GM18517 (cell line): ENCODE results near the gene AREL1.

Experiments
- ATAC-seq: cut with Tn5 transposase; IDR thresholded peaks from one replicate; pipeline ENCODE4 v1.9.1; 2021; ENCODE audit warnings: mild to moderate bottlenecking, moderate library complexity; ENCODE audit not compliant: unreplicated experiment

The AREL1 gene

GRCh38 chr14:74661726-74662450 is 51.0 kb downstream of the AREL1 start:
- no peak for ATAC-seq

DNA sequence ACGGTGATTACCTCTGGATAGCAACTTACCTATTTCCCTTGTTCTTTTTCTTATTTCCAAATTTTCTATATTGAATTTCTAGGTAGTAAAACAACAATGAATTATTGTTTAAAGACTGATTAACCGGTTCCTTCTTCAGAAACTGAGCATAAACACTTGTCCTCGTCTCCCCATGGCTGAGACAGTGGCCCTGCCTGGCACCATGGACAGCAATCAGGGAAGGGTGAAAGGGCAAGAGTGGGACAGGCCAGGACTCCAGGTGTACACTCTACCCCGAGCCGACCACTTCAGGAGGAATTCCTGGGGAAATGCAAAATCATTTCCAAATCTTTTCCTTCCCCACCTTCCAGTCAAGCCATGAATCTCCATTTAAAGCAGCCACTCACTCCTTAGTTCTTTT is 52.0 kb downstream of the AREL1 start:
- ATAC-seq, result no peak

DNA sequence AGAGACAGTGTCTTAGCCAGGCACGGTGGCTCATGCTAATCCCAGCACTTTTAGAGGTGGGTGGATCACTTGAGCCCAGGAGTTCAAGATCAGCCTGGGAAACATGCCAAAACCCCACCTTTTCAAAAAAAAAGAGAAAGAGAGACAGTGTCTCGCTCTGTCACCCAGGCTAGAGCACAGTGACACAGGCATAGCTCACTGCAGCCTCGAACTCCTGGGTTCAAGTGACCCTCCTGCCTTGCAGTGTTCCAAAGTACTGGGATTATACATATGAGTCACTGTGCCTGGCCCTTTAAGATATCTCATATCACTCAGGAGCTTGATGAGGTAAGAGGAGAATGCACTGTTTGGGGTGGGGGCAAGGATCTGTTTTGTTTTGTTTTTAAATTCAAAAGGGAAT is 52.7 kb downstream of the AREL1 start:
- ATAC-seq, result no peak

DNA sequence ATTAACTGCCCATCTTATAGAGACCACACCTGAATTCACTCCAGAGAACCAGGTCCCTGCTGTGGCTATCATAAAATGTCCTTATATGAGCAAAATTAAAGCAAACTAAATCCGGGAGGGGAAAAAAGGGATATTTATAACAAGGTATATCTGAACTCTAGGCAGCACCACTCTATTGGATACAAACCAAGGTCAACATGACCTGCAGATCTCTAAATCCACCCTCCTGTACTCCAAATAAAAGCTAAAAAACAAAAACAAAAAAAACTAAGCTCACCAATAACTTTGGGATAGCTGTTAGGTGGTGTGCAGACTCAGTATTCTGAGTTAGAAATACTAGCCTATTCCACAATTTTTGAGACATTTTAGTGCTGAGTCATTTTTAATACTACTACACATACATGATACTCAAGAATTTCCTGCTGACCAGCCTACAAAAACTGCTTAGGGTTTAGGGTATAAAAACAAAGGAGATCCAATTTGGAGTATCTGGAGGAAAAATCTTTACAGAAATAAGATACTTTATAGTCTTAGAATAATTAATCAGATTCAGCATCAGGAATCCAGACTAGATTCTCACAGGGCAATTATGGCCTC is 54.2 kb downstream of the AREL1 start:
- no peak for ATAC-seq

DNA sequence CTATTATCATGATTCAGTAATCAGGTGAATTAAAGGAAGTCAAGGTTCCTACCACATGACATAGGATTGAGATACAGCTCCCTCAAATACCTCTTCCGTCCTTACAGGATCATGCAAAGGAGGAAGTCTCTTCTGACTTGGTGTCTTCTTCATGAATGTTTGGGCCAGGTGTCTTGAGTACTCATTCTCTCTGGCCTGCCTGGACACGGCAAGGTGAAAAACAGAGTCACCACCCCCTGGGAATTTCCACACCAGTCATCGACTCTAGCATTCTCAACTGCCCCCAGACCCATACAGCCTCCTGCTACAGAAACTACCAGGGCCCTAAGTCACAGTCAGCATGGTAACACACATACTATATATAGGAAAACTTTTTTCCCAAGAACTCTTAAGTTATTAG is 55.9 kb downstream of the AREL1 start:
- no peak for ATAC-seq

DNA sequence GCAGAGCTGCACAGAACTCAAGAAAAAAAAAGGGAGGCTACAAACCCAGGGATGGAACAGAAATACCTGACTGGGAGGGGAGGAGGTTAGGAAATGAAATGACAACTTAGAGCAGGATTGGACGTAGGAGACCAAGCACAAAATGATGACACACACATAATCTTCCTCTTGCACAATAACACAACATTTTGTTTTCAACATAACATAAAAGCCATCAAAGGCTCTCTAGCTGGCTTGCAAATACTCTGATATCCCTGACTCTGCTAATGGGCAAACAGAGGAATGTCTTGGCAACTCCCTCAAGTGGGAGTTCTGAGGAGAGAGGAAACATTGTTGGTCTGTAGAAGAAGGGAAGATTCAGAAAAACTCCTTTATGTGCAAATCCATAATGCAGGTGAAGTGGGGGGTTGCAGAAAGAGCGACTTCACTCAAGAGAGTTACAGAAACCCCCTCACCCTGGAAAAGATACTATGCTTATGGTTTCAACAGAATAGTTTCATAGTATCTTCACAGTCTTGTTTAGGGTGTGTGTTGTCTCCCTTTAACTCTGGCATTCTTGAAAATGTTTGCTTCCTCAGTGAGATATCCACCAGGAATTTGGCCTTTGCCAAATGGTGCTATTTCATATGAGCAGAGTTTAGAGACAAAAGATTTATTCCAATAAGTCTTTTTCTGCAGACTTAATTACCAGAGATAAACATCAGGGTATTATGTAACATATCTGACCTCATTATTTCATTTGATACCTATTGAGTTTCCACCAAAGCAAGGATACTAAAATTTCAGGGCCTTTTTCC is 57.1 kb downstream of the AREL1 start:
- ATAC-seq, result no peak

- ATAC-seq, result no peak
These were observed 57.9 kb downstream of the AREL1 start for GRCh38 chr14:74654931-74655330.

DNA sequence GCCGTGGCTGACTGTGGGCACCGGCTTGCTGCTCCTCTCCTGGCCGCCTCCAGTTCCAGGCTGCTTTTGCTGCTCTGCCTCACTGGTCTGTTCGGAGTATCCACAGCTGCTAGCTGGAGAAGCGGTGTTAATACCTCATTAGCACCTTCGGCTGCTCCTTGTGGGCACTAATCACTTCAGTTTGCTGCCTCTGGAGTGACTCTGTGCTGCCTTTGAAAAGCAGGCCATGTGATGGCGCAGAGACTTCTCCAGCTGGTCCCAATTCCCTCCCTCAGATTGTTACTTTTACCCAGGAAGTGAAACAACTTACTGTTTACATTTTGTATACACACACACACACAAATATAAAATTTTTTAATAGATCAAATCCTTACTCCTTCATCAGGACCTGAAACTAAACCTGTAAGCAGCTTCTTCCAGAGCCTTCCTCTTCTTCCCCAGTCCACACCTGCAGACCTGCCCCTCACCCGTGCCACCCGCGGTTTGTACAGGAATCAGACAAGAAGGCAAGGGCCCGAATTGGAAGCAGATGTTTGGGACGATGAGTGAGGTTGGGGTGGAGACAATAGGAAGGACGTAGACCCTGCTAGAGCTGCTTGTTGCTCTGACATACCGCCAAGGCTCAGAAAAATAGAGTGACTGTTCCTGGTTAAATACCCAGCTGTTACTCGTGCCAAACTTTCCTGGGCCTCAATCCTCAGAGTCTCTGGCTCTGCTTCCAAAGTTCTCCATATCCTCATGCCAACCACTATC is 59.3 kb downstream of the AREL1 start:
- ATAC-seq, result no peak

- ATAC-seq, result no peak
These were observed 60.3 kb downstream of the AREL1 start for GRCh38 chr14:74652541-74652940.

- no peak for ATAC-seq
These were observed 61.8 kb downstream of the AREL1 start for GRCh38 chr14:74650927-74651686.

GRCh38 chr14:74649673-74650072 is 63.2 kb downstream of the AREL1 start:
- no peak for ATAC-seq

DNA sequence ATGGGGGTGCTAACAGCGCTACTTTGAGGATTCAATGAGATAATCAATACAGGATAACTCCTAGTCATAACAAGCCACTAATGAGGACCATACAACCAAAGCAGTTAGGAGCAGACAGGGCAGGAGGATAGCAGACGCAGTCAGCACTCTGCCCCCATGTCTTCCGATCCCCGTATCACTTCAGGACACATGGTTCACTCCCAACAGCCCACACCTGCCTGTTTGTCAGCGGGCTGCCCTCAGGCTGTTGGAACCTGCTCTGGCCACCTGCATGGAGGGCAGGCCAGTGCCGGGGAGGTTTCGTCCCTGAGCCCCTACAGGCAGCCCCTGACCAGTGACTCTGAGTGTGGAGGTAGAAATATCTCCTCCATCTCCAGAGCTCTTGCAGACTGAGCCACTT is 63.7 kb downstream of the AREL1 start:
- ATAC-seq, result no peak

DNA sequence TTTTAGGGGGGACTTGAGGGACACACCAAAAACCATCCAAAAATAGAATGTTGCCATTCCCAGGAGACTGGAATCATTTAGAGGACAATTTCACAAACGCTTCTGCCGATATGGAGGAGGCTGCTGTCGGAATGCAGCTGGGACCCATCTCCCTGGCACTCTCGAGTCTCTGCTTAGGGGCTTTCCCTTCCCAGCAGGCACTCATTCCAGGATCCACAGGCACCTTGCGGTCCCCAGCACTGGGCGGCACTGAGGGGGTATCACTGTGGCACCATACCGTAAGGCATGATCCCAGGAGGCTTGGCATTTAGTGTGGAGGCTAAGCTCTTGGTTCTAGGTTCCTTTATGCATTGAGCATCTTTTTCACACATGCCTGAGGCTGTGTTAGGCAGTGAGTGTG is 64.3 kb downstream of the AREL1 start:
- ATAC-seq, result no peak

DNA sequence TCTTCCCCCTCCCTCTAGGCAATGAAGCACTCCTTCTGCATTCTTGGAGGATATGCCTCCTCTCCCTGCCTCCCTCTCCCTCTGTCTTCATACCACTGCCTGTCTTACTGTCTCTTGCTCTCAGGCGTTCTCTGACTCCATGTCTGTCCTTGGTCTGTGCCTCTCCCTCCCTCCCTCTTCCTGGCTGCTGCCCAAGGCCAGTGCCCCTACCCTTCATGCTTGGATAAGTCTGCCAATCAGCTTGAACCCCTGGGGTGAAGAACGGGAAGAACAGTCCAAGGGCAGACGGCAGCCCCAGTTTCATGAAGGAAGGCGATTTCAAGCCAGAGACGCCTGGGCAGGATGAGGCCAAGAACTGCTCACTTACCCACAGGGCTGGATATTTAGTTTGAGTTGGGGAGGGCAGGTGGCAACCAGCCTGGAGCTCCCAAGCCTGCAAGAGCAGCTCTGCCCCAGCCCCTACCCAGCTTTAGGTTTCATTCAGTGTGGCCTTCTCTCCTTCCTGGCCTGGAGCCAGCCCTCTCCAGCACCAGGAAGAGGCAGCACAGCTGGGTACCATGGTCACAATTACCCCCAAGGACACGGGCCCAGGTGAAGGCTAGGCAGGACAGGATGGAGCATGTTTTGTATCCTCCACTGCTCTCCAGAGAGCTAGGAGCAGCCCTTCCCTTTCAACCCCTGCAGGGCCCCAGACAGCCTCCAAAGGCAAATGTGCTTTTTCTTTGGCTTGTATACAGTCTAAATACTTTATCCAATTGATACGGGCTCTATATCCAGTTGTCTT is 65.0 kb downstream of the AREL1 start:
- no peak for ATAC-seq

- no peak for ATAC-seq
These were observed 65.7 kb downstream of the AREL1 start for GRCh38 chr14:74647061-74647677.

- ATAC-seq, result no peak
These were observed 67.0 kb downstream of the AREL1 start for GRCh38 chr14:74645756-74646470.

GRCh38 chr14:74645244-74645643 is 67.6 kb downstream of the AREL1 start:
- no peak for ATAC-seq

- ATAC-seq, result no peak
These were observed 71.1 kb downstream of the AREL1 start for GRCh38 chr14:74641601-74642391.
